ENCODE data around the gene ALB.
"Not testable (repeated sequence)": the region's sequence is repeated elsewhere in the genome, so short reads cannot be mapped to it uniquely, and the experiment has no call there.

The ALB gene

DNA sequence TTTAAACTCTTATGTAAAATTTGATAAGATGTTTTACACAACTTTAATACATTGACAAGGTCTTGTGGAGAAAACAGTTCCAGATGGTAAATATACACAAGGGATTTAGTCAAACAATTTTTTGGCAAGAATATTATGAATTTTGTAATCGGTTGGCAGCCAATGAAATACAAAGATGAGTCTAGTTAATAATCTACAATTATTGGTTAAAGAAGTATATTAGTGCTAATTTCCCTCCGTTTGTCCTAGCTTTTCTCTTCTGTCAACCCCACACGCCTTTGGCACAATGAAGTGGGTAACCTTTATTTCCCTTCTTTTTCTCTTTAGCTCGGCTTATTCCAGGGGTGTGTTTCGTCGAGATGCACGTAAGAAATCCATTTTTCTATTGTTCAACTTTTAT lies at the start of gene ALB:
TSS of gene ALB (plus strand) at position 246 of the 400 bp plus-strand sequence. CDS start at position 287, 41 bp downstream.
- DNase-seq (ENCODE audit: low spot score), result no peak

DNA sequence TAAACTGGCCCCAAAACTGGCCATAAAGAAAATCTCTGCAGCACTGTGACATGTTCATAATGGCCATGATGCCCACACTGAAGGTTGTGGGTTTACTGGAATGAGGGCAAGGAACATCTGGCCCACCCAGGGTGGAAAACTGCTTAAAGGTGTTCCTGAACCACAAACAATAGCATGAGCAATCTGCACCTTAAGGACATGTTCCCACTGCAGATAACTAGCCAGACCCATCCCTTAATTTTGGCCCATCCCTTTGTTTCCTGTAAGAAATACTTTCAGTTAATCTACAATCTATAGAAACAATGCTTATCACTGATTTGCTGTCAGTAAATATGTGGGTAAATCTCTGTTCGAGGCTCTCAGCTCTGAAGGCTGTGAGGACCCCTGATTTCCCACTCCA lies 46.9 kb upstream of the ALB start:
- not testable (repeated sequence) for DNase-seq (ENCODE audit: low spot score)

DNA sequence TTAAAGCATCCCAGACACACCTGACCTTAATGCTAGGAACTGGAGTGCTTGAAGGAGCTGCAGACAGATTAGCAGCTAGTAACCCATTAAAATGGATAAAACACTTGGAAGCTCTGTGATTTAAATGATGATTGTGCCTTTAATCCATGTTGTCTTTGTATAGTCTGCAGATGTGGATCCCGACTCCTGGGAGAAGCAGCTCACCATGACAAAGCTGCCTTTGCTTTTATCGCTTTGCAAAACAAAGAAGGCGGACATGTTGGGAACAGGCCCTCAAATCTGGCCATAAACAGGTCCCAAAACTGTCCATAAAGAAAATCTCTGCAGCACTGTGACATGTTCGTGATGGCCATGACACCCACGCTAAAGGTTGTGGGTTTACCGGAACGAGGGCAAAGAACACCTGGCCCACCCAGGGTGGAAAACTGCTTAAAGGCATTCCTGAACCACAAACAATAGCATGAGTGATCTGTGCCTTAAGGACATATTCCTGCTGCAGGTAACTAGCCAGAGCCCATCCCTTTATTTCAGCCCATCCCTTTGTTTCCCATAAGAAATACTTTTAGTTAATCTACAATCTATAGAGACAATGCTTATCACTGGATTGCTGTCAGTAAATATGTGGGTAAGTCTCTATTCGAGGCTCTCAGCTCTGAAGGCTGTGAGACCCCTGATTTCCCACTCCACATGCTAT lies 34.4 kb upstream of the ALB start:
- DNase-seq (ENCODE audit: low spot score), result not testable (repeated sequence)

DNA sequence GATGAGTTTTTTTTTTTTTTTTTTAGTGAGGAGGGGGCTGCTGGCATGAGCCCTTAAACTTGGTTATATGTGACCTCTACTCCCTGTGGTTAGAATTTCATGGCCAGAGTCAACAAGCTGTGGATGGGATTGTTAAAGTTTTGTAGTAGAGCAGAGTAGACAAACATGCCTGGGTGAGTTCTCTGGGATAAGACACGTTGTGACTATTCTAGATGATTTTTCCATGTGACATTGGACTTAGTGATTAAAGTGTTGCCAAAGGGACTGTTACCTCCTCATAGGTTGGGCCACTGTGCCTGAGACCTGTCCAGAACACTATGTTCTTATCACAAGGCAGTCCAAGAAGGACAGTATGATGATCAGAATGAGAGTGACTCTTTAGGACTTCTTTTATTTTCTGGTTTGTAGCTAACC lies 28.8 kb upstream of the ALB start:
- DNase-seq (ENCODE audit: low spot score), result no peak

DNA sequence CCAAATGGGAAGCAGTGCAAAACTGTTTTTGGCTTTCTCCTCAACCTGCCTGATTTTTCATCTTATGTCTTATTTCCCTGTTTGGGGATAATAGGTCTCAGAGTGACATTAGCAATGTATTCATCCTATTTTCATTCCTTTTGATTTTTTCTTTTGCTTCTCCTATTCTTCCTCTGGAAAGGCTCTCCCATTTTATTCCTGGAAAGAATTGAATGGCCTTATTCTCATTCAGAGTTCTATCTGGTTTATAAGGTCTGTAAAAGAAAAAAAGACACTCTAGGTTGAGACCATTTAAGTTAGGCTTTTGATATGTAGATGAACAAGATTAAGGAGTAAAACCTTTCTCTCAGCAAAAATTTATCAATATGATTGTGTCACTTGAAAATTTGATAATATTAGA lies 27.8 kb upstream of the ALB start:
- DNase-seq (ENCODE audit: low spot score), result no peak

DNA sequence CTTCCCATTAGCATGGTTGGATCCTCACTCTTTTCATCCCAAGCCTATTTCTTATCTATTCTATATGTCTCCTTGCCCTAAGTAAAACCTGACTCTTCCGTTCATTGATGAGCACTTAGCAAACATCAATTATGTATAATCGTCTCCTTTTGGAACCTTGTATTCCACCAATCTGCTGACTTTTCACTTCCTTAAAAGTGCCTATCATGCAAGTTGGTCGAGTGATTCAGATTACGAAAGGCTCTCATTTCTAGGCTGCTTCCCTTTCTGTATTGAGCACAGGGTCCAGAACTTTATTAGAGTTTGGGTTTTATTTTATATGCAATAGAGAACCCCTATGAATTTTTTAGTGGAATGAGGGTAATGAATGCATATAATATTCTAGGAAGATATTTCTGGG lies 27.1 kb upstream of the ALB start:
- peak; percentile 4 for DNase-seq (ENCODE audit: low spot score)

DNA sequence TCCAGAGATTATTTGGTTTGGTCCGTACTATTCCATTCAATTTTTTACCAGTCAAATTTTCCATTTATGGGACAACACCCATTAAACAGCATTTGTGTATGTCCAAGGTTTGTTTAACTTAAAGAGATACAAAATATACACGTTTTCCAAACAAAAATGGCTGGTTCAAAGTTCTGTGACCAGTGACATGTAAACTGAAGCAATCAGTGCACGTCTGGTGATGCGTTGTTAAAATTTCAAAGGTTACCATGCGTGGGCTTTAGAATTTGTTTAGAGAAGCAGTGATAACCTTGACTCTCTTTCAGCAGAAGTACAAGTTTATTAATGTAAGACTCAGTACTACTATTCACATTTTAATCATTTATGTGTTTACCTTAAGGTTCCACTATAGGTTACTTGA lies 25.2 kb upstream of the ALB start:
- DNase-seq (ENCODE audit: low spot score), result no peak

DNA sequence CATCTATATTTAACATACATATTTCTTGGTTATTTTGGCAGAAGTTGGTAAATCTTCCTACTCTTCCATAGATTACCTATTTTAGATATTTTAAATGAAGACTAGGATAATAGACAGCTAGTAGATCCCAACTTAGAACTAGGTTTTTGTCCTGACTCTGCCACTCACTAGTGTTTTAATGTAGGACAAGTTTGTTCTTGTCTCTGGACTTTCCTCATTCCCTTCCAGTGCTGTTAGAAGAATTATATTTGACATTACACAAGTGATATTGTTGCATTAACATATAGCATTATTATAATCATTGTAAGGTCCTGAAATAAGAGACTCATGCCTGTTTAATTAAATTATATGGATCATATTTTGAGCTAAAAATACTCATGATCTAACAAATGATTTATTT lies 24.1 kb upstream of the ALB start:
- DNase-seq (ENCODE audit: low spot score), result no peak

DNA sequence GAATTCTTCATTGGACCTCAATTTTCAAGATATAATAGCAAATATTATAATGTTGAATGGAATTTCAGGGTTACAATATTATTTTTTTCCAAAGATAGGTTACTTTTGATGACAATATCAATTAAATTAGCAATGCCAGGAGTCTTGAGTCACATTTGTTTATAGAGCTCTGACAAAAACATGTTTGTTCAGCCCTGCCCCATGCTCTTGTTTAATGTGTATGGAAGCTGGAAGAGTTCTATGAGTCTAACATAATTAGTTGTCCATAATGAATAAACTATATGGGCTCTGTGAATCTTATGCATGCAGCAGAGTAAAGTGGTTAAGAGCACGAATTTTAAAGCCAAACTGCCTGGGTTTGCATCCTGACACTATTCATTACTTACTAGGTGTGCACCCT lies 22.9 kb upstream of the ALB start:
- no peak for DNase-seq (ENCODE audit: low spot score)

DNA sequence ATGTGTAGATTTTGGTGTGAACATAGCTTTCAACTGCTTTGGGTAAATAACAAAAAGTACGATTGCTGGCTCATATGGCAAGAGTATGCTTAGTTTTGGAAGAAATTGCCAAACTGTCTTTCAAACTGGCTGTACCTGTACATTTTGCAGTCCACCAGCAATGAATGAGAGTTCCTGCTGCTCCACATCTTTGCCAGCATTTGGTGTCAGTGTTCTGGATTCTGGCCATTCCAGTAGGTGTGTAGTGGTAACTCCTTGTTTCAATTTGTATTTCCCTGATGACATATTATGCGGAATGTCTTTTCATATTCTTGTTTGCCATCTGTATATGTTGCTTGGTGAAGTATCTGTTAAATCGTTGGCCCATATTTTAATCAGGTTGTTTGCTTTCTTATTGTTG lies 20.6 kb upstream of the ALB start:
- no peak for DNase-seq (ENCODE audit: low spot score)

DNA sequence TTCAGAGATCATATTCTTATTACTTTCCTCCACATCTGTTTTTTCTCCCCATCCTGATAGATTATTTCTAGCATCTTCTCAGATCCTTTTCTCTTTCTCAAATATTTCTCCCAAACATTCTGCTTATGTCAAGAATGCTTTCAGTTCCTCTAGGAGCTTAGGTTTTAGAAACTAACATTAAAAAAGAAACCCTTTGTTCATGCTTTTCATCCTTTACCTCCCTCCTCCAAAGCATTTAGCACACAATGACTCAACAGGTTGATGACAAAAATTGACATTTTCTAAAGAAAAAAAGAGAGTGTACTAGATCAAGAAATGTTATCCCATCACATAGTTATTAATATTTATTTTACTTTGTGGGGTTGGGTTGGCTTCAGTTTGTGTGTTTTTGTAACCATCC lies 16.5 kb upstream of the ALB start:
- no peak for DNase-seq (ENCODE audit: low spot score)

DNA sequence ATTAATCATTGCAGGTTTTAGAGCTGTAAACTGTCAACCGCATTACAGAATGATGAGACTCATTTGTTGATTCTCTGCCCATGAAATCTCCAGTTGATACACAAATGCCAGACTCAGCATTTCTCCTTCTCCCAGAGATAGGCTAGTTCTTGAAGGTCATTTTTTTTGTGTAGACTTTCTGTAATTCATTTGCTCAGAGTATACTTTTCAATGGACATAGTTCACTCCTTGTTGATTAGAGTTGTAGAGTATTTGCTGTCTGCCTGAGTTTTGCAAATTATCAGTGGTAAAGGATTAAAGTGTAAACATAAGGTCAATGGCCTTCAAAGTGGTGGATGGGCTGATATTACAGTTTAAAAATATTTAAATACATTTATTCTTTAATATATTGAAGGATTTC lies 15.2 kb upstream of the ALB start:
- no peak for DNase-seq (ENCODE audit: low spot score)

DNA sequence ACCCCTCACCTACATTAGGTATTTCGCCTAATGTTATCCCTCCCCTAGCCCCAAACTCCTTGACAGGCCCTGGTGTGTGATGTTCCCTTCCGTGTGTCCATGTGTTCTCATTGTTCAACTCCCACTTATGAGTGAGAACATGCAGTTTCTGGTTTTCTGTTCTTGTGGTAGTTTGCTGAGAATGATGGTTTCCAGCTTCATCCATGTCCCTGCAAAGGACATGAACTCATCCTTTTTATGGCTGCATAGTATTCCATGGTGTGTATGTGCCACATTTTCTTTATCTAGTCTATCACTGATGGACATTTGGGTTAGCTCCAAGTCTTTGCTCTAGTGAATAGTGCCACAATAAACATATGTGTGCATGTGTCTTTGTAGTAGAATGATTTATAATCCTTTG lies 14.4 kb upstream of the ALB start:
- not testable (repeated sequence) for DNase-seq (ENCODE audit: low spot score)

DNA sequence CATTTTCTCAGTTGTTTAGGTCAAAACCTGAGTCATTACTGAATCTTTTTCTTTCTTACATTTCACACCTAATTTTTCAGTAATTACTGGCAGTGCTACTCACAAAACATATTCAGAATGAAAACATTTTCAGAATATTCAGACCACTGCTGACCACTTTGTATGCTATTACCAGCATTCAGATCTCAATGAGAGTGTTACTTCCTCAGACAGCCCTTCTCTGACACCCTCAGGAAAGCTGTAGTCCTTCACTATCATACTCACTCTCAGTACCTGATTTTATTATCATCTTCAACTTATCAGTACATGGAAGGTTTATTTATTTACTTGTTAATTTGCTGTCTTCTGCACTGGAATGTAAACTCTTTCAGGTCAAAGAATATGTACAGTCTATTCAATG lies 12.3 kb upstream of the ALB start:
- no peak for DNase-seq (ENCODE audit: low spot score)

DNA sequence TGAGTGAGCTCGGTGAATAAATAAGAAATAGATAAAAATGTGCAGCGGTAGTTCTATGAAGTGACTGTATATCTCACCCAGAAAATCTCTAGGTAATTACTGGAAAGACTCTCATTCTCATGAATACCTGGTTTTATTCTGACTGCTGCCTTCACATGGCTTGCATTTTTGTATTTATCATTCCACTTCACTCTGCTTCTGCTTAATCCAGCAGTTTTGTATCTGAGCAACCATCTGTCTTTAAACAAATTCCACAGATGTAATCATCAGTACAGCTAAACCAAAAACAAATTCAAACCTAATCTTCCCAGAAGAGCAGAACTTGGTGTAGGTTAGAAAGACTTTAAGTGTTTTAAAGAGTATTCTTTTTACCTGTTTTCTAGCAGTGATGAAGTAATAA lies 11.2 kb upstream of the ALB start:
- no peak for DNase-seq (ENCODE audit: low spot score)

DNA sequence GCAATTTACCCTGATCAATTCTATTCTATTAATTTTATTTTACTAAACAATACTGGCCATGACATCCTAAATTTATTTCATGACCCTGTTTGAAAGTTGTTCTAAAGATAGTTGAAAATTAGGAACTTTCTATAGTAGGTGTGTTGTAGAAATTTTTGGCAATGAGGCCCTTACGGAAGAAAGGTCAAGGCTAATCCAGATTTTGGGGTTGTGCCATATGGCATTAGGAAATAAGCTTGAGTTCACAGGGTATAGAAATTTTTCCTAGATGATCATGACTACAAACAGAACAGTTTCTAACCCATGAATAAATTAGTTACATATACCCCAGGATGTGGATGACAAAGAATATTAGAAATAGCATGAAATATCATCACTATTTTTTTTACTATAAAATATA lies 7.8 kb upstream of the ALB start:
- no peak for DNase-seq (ENCODE audit: low spot score)

DNA sequence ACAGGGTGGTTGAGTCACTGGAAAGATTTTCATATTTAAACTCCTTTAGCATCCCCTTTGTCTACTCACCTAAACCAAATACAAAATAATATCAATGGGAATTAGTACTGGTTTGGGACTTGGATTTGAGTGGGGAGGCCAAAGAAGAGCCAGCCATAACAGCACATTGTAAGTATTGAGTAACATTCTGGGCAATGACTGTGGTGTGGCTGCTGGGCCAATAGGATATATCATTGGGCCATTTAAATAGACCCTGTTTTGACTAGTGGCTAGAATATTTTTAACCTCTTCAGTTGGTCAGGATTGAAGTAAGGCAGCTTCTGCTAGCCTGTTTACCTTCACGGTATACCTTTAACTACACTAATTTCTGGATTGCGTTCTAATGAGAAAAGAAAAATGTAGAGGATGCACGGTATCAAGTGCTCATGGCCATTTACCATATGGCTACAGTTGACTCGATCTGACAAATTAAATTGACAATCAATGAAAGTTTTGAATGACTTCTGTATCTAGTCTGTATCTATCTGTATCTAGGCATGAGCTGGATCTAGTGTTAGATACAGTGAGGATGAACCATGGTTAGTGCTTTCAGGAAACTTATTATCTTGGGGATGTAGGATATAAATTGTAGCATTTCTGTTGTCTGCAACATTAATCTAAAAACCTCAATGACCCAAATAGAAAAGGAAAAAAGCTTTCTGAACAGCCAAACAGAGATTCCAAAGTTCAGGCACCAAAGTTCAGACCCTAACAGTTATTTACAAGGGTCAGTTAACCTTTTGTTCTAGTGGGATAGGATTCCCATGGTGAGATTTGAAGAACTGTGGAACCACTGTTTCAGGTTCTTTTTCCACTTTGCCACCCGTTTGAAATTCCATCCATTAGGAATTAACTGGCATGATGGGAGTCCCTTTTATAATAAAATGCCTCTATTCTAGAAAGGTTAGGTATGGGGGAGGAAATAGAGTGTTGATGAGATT lies 6.8 kb upstream of the ALB start:
- DNase-seq (ENCODE audit: low spot score), result no peak

DNA sequence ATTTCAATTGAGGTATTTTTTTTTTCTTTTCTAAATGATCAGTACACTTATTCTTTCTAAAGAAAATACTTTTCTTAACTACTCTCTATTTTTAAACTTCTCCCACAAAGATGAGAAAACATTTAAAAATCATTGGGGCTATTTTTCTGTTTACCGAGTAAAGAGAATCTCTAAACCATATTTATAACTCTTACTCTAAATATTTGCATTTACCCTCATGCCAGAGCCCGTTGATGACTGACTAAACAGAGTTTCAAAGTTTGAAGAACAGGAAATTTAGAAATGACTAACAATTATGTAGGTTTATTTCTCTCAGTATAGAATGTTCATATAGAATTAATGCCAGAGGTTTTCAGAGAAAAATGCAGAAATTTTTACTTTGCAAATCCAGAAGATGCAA lies 2.7 kb upstream of the ALB start:
- no peak for DNase-seq (ENCODE audit: low spot score)

DNA sequence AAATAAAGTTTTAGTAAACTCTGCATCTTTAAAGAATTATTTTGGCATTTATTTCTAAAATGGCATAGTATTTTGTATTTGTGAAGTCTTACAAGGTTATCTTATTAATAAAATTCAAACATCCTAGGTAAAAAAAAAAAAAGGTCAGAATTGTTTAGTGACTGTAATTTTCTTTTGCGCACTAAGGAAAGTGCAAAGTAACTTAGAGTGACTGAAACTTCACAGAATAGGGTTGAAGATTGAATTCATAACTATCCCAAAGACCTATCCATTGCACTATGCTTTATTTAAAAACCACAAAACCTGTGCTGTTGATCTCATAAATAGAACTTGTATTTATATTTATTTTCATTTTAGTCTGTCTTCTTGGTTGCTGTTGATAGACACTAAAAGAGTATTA lies 370 bp downstream of the ALB start:
- no peak for DNase-seq (ENCODE audit: low spot score)

DNA sequence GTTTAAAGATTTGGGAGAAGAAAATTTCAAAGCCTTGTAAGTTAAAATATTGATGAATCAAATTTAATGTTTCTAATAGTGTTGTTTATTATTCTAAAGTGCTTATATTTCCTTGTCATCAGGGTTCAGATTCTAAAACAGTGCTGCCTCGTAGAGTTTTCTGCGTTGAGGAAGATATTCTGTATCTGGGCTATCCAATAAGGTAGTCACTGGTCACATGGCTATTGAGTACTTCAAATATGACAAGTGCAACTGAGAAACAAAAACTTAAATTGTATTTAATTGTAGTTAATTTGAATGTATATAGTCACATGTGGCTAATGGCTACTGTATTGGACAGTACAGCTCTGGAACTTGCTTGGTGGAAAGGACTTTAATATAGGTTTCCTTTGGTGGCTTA lies 1.1 kb downstream of the ALB start:
- DNase-seq (ENCODE audit: low spot score), result no peak

DNA sequence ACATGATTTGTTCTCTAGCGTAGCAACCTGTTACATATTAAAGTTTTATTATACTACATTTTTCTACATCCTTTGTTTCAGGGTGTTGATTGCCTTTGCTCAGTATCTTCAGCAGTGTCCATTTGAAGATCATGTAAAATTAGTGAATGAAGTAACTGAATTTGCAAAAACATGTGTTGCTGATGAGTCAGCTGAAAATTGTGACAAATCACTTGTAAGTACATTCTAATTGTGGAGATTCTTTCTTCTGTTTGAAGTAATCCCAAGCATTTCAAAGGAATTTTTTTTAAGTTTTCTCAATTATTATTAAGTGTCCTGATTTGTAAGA lies 2.4 kb downstream of the ALB start:
- no peak for DNase-seq (ENCODE audit: low spot score)

DNA sequence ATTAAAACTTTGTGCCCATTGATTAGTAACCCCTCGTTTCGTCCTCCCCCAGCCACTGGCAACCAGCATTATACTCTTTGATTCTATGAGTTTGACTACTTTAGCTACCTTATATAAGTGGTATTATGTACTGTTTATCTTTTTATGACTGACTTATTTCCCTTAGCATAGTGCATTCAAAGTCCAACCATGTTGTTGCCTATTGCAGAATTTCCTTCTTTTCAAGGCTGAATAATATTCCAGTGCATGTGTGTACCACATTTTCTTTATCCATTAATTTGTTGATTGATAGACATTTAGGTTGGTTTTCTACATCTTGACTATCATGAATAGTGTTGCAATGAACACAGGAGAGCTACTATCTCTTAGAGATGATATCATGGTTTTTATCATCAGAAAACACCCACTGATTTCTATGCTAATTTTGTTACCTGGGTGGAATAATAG lies 3.2 kb downstream of the ALB start:
- DNase-seq (ENCODE audit: low spot score), result no peak

DNA sequence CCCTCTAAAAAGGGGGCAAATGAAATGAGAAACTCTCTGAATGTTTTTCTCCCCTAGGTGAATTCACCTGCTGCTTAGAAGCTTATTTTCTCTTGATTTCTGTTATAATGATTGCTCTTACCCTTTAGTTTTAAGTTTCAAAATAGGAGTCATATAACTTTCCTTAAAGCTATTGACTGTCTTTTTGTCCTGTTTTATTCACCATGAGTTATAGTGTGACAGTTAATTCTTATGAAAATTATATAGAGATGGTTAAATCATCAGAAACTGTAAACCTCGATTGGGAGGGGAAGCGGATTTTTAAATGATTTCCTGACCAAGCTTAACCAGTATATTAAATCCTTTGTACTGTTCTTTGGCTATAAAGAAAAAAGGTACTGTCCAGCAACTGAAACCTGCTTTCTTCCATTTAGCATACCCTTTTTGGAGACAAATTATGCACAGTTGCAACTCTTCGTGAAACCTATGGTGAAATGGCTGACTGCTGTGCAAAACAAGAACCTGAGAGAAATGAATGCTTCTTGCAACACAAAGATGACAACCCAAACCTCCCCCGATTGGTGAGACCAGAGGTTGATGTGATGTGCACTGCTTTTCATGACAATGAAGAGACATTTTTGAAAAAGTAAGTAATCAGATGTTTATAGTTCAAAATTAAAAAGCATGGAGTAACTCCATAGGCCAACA lies 4.2 kb downstream of the ALB start:
- DNase-seq (ENCODE audit: low spot score), result no peak
